Neural cell (in vitro differentiated cells): ENCODE data around the gene OSBP2.

Source experiments
- CTCF ChIP-seq: fragments of 450-650 bp; IDR thresholded peaks from 2 replicates; pipeline ENCODE4 v1.5.1; 2014; ENCODE audit warnings: antibody characterized with exemption, mild to moderate bottlenecking, moderate library complexity; ENCODE audit not compliant: poor library complexity, severe bottlenecking
- EZH2 ChIP-seq: fragments of 200-600, 300-800 bp; shearing (Covaris generic), sonication (generic); IDR thresholded peaks from 2 replicates; pipeline ENCODE4 v1.6.1; 2014; ENCODE audit warnings: antibody characterized with exemption, low read length, borderline replicate concordance, mild to moderate bottlenecking; ENCODE audit not compliant: insufficient read depth, poor library complexity, severe bottlenecking
- MXI1 ChIP-seq: fragments of 450-650 bp; conservative IDR thresholded peaks from 2 replicates; pipeline ENCODE4 v1.6.1; 2014; ENCODE audit warnings: antibody characterized with exemption, mild to moderate bottlenecking; ENCODE audit not compliant: poor library complexity, severe bottlenecking
- POLR2AphosphoS5 ChIP-seq: IDR thresholded peaks from 2 replicates; pipeline ENCODE4 v1.6.1; 2012
- SMC3 ChIP-seq: fragments of 450-650 bp; conservative IDR thresholded peaks from 2 replicates; pipeline ENCODE4 v1.6.1; 2014; ENCODE audit warnings: antibody characterized with exemption, mild to moderate bottlenecking, moderate library complexity; ENCODE audit not compliant: poor library complexity
- TAF1 ChIP-seq: IDR thresholded peaks from 2 replicates; pipeline ENCODE4 v1.6.1; 2012; ENCODE audit warnings: low read depth

DNA sequence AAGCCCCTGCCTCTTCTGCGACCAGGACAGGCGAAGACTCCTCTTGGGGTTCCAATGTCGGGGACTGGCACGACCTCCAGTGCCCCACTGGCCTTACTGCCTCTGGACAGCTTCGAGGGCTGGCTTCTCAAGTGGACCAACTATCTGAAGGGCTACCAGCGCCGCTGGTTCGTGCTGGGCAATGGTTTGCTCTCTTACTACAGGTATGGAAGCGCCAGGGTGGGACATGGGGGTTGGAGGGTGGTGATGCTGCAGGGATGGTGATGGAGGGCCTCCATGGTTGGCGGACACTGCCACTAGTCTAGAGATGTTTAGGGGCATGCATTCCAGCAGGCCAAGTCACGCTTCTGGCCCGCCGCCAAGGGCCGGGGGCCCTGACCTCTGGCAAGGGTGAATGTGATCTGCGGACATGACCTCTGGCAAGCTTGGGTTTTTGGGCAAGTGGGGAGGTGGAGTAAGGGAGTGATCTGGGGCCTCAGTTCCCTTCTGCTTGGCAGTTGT, 727 bp downstream of the OSBP2 start:
- TF ChIP-seq CTCF (no peak), POLR2AphosphoS5 (no peak), TAF1 (no peak), EZH2 (no peak), SMC3 (no peak), MXI1 (no peak)
